HEK293T (cell line): ENCODE results near the gene PLEKHA6.

Source experiments
- ELF4 ChIP-seq: fragments of 450-650 bp; IDR thresholded peaks from 2 replicates; pipeline ENCODE4 v1.6.1; 2017; ENCODE audit warnings: antibody characterized with exemption
- FOXK2 ChIP-seq: fragments of 450-650 bp; IDR thresholded peaks from 2 replicates; pipeline ENCODE4 v1.6.1; 2016; ENCODE audit warnings: mild to moderate bottlenecking
- NFRKB ChIP-seq: fragments of 450-650 bp; IDR thresholded peaks from 2 replicates; pipeline ENCODE4 v1.6.1; 2016; ENCODE audit warnings: mild to moderate bottlenecking, moderate library complexity
- SP1 ChIP-seq: fragments of 450-650 bp; IDR thresholded peaks from 2 replicates; pipeline ENCODE4 v1.6.1; 2017
- TARDBP ChIP-seq: fragments of 450-650 bp; IDR thresholded peaks from 2 replicates; pipeline ENCODE4 v1.6.1; 2016
- TF ChIP-seq, protein P1 (sequence below): fragments of 450-650 bp; IDR thresholded peaks from 2 replicates; pipeline ENCODE4 v1.6.1; 2016

DNA sequence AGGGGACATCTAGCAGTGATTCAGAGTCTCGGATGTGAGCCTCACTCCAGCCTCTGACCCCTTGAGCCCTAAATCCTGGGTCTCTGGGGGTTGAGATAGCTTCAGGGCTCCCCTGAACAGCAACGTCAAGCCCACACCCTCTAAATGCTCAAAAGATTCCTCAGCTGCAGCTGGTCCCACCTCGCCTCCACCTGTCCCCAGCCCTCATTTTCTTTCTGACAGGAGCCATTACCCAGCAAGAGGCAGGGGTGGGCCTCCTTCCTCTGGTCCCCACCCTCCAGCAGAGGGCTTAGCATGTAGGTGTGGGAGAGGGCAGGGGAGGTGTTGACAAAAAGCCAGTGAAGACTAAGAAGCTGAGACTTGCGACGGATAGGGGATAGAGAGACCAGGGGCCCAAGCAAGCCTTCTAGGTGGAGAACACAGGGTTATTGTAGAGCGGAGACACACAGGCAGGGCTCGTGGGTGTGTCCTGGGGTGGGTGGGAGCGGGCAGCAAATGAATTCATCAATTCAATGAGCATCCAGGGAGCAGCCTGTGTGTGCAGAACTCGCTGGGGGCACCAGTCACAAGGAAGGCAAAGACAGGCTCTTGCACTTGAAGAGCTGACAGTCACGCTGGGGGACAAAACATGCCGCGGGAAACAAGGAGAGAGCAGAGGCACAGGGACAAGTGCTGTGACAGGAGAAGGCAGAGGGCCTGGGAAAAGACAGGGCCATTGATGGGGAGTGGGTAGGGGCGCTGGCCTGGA, 97.0 kb downstream of the PLEKHA6 start:
- no peak for TF ChIP-seq FOXK2
- no peak for TF ChIP-seq TARDBP
- TF ChIP-seq SP1: no peak
- no peak for TF ChIP-seq ELF4
- no peak for TF ChIP-seq NFRKB
- TF ChIP-seq, protein P1, sequence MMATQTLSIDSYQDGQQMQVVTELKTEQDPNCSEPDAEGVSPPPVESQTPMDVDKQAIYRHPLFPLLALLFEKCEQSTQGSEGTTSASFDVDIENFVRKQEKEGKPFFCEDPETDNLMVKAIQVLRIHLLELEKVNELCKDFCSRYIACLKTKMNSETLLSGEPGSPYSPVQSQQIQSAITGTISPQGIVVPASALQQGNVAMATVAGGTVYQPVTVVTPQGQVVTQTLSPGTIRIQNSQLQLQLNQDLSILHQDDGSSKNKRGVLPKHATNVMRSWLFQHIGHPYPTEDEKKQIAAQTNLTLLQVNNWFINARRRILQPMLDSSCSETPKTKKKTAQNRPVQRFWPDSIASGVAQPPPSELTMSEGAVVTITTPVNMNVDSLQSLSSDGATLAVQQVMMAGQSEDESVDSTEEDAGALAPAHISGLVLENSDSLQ: no peak
